IPS-18a (cell line): ENCODE results near the gene VIT.

Experiments used
- H3K27ac ChIP-seq: one replicate; pipeline ENCODE4 v1.5.1; 2013; ENCODE audit warnings: low read length
- H3K27me3 ChIP-seq: one replicate; pipeline ENCODE4 v1.6.1; 2013; ENCODE audit warnings: mild to moderate bottlenecking, low read length; ENCODE audit not compliant: control insufficient read depth, insufficient read depth
- H3K36me3 ChIP-seq: one replicate; pipeline ENCODE4 v1.6.1; 2013; ENCODE audit warnings: low read depth, low read length; ENCODE audit not compliant: control insufficient read depth
- H3K4me1 ChIP-seq: one replicate; pipeline ENCODE4 v1.6.1; 2013; ENCODE audit warnings: low read depth, low read length; ENCODE audit not compliant: control insufficient read depth
- H3K4me3 ChIP-seq: one replicate; pipeline ENCODE4 v1.5.1; 2013; ENCODE audit warnings: low read length
- H3K9ac ChIP-seq: one replicate; pipeline ENCODE4 v1.6.1; 2013; ENCODE audit warnings: mild to moderate bottlenecking, low read length, moderate library complexity
- H3K9me3 ChIP-seq: one replicate; pipeline ENCODE4 v1.6.1; 2013; ENCODE audit warnings: low read depth, low read length; ENCODE audit not compliant: control insufficient read depth

Gene VIT

DNA sequence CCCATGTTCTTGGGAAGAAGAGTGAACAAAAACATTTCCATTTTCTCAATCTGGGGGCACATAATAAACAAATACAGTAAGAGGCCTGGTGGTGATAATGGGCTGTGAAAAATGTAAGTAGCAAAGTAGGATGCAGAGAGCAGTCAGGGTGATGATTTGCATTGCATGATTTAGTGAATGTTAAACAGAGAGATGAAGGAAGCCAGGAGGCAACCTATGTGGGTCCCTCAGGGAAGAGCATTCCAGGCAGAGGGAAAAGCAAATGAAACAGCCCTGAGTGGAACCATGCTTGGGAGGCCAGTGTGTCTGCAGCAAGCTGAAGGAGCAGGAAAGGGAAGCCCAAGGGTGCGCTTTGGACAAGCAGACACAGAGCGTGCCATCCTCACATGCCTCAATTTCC lies 5.4 kb downstream of the VIT start:
- Histone ChIP-seq H3K9ac (no peak overlapping the region), H3K27me3 (no peaks in the 10 kb centered on the region), H3K4me1 (no peaks in the 10 kb centered on the region), H3K9me3 (no peaks in the 10 kb centered on the region), H3K27ac (no peak overlapping the region), H3K36me3 (no peaks in the 10 kb centered on the region), H3K4me3 (no peak overlapping the region)

DNA sequence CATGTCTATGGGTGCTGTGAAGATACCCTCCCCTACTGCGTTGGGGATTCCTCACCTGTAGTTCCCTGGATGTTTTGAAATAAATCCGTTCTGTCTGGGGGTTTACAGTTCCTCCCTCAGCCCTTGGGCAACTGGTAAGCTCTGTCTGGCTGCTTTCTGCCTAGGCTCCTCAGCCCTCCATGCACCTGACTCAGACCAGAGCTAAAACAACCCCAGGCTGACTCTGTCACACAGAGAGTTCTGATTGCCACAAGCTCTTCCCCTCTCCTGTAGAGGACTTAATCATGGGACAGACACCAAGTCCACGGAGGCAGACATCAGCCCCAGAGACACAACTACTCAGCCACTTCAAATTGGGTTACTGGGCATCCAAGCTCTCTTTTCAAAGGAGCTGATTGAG lies 6.3 kb downstream of the VIT start:
- no peaks in the 10 kb centered on the region for H3K36me3 ChIP-seq
- H3K4me3 ChIP-seq: no peak overlapping the region
- H3K27ac ChIP-seq: no peak overlapping the region
- no peaks in the 10 kb centered on the region for H3K9me3 ChIP-seq
- H3K4me1 ChIP-seq: no peaks in the 10 kb centered on the region
- no peak overlapping the region for H3K9ac ChIP-seq
- H3K27me3 ChIP-seq: no peaks in the 10 kb centered on the region

DNA sequence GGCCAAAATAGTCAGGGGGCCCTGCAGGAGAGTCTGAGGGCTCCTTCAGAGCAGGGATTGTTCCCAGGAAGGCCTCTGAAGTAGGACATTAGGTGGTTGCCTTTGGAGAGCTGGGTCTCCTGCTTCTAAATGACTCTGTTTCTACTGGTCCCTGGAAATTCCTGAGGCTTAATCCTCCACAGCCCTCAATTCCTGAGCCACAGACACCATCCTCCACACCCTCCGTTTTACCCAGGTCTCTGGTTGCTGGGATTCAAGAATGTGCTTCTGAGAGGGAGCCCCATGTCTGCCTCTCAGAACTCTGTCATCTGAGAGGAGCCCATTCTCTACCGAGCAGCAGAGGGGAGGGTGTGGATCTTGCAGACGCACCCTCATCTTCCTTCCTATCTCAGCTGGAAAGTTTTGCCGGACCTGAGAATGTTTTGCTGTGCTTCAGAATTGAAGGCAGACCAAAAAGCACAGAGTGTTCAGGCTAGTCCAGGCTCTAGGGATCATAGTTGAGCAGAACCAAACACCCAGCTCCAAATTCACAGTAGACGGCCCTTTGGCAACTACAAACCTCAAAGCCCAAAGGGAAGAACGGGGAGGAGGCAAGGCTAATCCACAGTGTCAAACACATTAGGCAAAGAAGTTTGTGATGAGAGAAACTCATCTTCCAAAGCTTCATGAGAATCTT lies 8.1 kb downstream of the VIT start:
- Histone ChIP-seq H3K9ac (no peak overlapping the region), H3K4me3 (no peak overlapping the region), H3K27ac (no peak overlapping the region), H3K4me1 (no peaks in the 10 kb centered on the region), H3K27me3 (no peaks in the 10 kb centered on the region), H3K36me3 (no peaks in the 10 kb centered on the region), H3K9me3 (no peaks in the 10 kb centered on the region)

DNA sequence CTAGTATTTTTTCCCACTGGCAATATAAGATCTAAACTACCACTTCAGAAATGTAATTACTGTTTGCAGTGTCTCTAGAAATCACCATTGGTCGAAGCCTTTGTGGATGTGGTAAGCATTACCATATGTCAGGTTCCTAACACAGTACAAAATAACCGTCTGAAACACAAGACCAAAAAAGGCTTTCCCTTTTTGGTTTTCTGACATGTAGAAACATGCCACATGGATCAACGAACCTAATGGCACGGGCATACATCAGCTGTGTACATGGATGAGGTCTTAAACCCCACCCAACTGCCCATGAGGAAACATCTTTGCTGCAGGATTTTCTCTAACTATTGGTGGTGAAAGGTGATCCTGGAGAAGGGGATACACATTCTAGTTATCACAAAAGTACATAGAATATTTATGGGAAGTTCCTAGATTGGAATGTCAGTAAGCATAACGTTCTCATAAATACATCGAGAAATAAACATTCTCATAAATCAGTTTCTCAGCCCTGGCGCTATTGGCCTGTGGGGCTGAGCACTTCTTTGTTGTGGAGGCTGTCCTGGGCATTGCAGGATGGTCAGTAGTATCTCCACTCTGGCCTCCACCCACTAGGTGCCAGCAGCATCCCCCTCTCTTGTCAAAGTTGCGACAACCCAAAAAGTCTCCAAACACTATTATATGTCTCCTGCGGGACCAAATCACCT lies 9.0 kb downstream of the VIT start:
- H3K36me3 ChIP-seq: no peaks in the 10 kb centered on the region
- no peak overlapping the region for H3K4me3 ChIP-seq
- H3K9ac ChIP-seq: no peak overlapping the region
- H3K4me1 ChIP-seq: no peaks in the 10 kb centered on the region
- no peak overlapping the region for H3K27ac ChIP-seq
- H3K27me3 ChIP-seq: no peaks in the 10 kb centered on the region
- H3K9me3 ChIP-seq: no peaks in the 10 kb centered on the region

DNA sequence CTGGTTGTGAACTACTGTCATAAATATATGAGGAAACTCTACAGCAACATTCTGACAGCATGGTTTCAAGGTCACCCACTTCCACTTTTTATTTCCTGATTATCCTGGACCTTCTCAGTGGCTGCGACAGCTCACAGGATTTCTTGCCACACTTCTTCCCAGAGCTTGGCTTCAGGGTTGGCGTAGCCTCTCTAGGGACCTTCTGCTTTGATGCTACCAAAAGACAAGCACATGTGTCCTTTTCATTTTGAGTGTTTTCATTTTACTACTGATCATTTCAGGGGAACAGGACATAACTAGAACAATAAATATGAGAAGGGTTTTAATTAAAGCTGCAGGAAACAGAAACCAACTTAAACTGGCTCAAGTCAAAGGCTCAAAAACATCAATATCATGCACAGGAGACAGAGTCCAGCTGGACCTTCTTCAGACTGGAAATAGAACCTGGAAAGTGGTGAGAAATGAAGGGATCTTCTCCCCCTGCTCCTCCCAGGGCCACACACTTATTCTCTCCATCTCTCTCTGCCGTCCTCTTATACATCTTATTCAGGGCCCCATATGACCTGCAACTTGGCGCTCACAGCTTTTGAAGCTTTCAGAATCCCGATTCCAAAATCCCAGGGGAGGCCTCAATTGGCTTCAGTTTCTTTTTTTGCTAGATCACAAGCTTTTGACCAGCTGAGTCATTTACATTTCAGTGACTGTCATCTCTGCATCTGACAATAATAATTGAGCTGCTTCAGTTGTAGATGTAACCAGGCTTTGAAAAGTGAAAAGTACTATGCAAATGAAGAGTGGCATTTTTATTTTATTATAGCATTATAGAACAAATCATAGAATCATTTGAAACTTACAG lies 9.7 kb downstream of the VIT start:
- Histone ChIP-seq H3K9ac (no peak overlapping the region), H3K4me1 (no peaks in the 10 kb centered on the region), H3K27me3 (no peaks in the 10 kb centered on the region), H3K36me3 (no peaks in the 10 kb centered on the region), H3K9me3 (no peaks in the 10 kb centered on the region), H3K27ac (no peak overlapping the region), H3K4me3 (no peak overlapping the region)

DNA sequence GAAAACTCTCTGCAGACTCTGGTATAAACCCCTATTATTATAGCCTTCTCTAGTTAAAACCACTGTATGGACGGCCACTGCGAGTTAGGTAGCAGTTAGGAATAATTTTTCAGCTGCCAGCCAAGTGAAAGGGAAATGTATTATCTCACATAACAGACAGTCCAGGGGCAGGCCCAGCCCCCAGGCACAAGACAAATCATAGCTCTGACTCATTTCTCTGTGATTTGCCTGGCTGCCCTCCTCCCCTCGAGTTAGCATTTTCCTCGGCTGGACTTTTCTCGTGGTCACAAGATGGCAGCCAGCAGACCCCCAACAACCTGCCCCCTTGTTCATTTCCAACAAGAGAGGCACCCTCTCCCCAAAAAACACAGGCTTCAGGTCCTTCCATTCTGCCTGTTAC lies 10.5 kb downstream of the VIT start:
- no peak overlapping the region for H3K4me3 ChIP-seq
- H3K27me3 ChIP-seq: no peaks in the 10 kb centered on the region
- H3K36me3 ChIP-seq: no peaks in the 10 kb centered on the region
- H3K9ac ChIP-seq: no peak overlapping the region
- no peaks in the 10 kb centered on the region for H3K4me1 ChIP-seq
- H3K27ac ChIP-seq: no peak overlapping the region
- H3K9me3 ChIP-seq: no peaks in the 10 kb centered on the region

DNA sequence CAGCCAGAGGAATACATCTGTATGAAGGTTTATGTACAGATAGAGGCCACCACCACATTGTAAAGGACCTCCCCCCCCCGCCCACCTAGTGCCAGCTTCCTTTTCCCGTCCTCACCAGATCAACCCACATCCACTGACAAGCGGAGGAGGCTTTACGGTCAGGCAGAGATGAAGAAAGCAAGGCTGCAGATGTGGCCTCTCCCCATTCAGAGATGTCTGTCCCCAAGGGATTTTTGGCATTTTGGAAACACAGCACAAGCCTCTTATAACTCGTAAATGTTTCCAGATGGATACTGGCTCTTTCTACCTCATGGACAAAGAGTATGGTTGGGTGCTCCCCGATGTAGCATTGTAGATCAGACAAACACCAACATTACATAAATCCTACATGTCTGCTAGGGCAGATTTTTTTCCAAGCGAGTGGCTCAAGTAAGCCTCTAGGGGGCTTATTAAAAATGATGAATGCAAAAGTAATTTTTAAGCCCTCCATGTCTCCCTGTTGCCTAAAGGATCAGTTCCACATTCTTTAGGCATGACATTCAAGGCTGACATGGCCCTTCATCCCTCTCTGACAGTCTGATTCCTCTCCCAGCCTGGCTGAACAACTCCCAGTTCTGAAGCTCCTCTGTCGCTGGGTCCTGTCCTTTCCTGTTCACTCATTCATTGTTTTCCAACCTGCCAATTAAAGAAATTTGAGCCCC lies 11.7 kb downstream of the VIT start:
- H3K9ac ChIP-seq: no peak overlapping the region
- no peaks in the 10 kb centered on the region for H3K27me3 ChIP-seq
- H3K27ac ChIP-seq: no peak overlapping the region

DNA sequence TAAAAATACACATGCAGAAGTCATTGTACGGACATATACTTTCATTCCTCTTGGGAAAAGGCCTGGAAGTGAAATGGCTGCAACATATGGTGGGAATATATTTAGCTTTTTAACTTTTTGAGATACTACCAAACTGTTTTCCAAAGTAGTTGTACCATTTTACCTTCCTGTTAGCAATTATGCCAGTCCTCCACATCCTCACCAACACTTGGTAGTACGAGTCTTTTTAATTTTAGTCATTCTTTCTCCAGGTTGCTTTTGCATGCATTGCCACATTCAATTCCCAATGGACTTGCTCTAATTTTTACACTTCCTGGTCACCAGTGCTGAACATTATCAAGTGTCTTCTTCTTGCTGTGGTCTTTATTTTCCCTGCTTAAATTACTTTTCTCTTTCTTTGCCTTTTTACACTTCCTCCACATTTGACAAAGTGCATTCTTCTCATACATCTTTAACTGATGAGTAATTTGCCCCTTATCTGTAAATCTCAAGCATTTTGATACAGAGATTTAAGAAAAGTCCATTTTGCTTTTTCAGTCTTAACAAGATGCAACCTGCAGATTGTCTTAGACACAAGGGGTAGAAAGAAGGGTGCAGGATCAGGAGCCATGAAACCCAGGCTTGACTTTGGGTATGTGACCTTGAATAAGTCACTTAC lies 14.5 kb downstream of the VIT start:
- Histone ChIP-seq H3K4me1 (peaks cover 8% of the 10 kb centered on the region), H3K9ac (no peak overlapping the region), H3K27me3 (no peaks in the 10 kb centered on the region), H3K9me3 (no peaks in the 10 kb centered on the region), H3K4me3 (no peak overlapping the region), H3K36me3 (no peaks in the 10 kb centered on the region), H3K27ac (no peak overlapping the region)

More for the DNA sequence above, 11.7 kb downstream of the VIT start:
- Histone ChIP-seq H3K4me1 (peaks cover 4% of the 10 kb centered on the region), H3K36me3 (no peaks in the 10 kb centered on the region), H3K4me3 (no peak overlapping the region), H3K9me3 (no peaks in the 10 kb centered on the region)

DNA sequence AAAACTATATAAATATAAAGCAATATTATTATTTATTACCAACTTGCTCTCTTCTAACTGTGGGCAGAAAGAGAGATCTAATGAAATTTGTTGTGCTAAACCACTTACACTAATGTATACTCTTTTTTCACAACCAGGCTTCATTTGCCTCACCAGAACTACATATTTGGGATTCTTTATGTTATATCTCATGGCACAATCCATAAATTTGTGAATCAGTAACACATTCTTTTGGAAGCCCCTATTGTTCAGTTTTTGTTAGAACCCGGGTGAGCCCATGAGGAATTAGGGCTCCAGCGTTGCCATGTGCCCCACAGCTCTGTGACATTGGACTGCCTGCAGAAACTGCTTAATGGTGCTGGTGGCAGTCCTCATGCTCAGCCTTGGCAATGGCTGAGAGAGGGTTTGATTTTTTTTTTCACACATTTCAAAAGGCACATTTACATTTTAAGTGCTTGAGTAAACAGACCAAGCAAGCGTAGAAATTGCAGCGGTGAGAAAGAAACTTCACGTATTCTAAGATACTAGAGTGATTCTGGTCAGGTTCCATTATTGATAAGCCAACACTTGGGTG lies 15.3 kb downstream of the VIT start:
- peaks cover 8% of the 10 kb centered on the region for H3K4me1 ChIP-seq
- no peaks in the 10 kb centered on the region for H3K36me3 ChIP-seq
- H3K27ac ChIP-seq: no peak overlapping the region
- no peak overlapping the region for H3K4me3 ChIP-seq
- no peaks in the 10 kb centered on the region for H3K27me3 ChIP-seq
- H3K9me3 ChIP-seq: no peaks in the 10 kb centered on the region
- H3K9ac ChIP-seq: no peak overlapping the region

DNA sequence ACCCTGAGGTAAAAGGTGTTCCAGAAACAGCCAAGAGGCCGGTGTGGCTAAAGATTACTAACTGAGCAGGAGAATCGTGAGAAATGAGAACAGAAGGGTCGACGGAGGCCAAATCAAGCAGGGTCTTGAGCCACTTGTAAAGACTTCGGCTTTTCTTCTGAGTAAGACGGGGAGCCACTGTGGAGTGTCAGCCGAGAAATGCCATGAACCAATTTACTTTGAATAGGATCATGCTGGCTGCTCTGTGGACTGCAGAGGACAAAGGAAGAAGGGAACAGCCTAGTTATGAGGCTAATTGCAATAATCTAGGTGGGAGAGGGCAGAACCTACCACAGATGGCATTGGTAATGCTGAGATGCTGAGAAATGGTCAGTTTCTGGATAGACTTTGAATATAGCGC lies 16.8 kb downstream of the VIT start:
- Histone ChIP-seq H3K4me3 (no peak overlapping the region), H3K36me3 (no peaks in the 10 kb centered on the region), H3K27me3 (no peaks in the 10 kb centered on the region), H3K27ac (no peak overlapping the region), H3K9ac (no peak overlapping the region), H3K4me1 (peaks cover 8% of the 10 kb centered on the region), H3K9me3 (no peaks in the 10 kb centered on the region)

DNA sequence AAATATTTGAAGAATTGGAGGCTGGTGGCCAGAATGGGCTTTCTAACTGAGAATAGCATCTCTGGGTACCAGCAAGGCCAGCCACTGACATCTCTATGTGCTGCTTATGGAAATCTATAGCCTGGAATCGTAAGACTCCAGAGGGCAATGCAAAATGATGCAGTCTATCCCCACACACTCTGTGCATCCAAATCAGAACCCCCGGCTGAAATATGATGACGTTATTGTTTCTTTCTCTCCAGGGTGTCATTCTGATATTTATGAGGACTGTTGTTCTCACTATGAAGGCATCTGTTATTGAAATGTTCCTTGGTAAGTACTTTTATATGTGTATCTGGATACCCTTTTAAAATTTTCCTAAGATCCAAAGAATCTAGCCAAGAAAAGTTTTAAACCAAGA lies 19.6 kb downstream of the VIT start:
- no peaks in the 10 kb centered on the region for H3K36me3 ChIP-seq
- no peak overlapping the region for H3K27ac ChIP-seq
- H3K4me1 ChIP-seq: peaks cover 8% of the 10 kb centered on the region
- H3K27me3 ChIP-seq: no peaks in the 10 kb centered on the region
- no peaks in the 10 kb centered on the region for H3K9me3 ChIP-seq
- no peak overlapping the region for H3K4me3 ChIP-seq
- no peak overlapping the region for H3K9ac ChIP-seq
